CD4-positive, alpha-beta T cell treated with Interleukin-17A for 4 hours (primary cell): Measurements from ENCODE around the gene ANKRD13D.

Source experiments
- DNase-seq: peaks from one replicate; pipeline ENCODE4 v3.0.0-alpha.2; 2020; ENCODE audit warnings: mixed read lengths

ANKRD13D gene

DNA sequence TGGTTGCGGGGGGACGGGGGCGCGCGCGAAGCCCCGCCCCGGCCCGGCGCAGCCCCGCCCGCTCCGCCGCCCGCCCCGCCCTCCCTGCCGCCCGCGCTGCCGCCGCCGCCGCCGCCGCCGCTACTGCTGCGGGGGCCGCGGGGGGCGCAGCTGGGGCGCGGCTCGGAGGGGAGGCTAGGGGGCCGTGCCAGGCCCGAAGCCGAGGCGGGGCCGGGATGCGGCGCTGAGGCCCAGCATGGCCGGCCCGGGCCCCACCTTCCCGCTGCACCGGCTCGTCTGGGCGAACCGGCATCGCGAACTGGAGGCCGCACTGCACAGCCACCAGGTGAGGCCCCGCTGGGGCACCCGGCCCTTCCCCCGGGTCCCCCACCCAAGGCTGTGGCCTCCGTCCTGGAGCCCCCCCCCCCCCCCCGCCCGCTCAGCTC lies at the start of gene ANKRD13D:
Gene ANKRD13D (plus strand): TSS at position 78 of the 425 bp plus-strand sequence. CDS start 158 bp downstream, at position 236.
- DNase-seq = no peak

- peak; percentile 96 for DNase-seq
Observed at GRCh38 chr11:67239783-67240575, 49.1 kb upstream of the ANKRD13D start.

- DNase-seq = peak; percentile 81
Observed at GRCh38 chr11:67240576-67241389, 48.3 kb upstream of the ANKRD13D start.

- no peak for DNase-seq
Observed at GRCh38 chr11:67242548-67242947, 46.6 kb upstream of the ANKRD13D start.

- DNase-seq = no peak
Observed at GRCh38 chr11:67243051-67243450, 46.1 kb upstream of the ANKRD13D start.

DNA sequence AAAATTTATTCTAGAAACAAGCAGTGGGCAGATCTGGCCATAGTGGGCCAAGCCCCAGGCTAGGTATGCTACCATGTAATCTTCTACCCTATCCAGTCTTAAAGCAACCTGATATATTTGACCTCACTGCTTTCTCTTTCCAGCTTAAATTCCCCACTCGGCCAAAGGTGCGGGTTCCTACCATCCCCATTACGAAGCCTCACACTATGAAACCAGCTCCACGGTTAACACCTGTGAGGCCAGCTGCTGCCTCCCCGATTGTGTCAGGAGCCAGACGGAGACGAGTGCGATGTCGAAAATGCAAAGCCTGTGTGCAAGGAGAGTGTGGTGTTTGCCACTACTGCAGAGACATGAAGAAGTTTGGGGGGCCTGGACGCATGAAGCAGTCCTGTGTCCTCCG lies 44.1 kb upstream of the ANKRD13D start:
- no peak for DNase-seq

DNA sequence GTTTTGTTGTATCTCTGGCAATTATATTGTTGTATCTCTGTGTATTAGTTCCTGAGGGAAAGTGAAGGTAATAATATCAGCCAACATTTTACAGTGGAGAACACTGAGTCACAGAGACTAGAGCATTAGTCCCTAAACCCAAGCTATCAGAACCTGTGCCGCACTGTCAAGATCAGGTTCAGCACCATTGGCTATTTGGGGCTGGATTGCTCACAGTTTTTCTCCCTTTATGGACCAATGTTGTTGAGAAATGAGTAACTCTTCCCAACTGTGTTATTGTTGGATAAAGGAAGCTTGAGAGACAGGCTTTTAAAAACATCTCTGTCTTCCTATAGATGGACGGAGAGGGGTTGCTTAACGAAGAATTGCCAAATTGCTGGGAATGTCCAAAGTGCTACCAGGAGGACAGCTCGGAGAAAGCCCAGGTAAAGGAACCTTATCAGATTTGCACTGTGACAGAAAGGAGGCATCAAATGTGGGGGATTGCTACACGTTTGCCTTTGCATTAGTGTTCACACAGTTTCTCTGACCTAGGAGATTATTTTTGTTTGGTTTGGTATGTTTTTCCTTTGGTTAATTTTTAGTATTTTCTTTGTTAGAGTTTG lies 41.1 kb upstream of the ANKRD13D start:
- no peak for DNase-seq

DNA sequence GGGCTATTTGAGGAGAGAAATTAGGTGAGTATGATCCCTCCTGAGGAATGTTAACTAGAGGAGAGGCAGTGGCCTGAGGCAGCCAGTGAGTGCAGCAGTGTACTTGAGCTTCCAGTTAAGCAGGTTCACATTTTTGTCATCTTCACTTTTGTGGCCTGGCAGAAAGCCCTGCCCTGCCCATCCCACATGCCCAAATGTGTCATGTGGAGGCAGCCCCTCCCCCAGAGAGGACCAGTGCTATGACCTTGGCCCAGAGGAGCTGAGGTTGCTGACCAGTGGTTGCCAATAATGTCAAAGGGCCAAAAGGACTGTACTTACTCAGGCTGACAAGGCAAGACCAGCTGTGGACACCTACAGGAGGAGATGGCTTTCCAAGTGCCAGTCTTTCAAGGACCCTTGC lies 40.5 kb upstream of the ANKRD13D start:
- DNase-seq = no peak

DNA sequence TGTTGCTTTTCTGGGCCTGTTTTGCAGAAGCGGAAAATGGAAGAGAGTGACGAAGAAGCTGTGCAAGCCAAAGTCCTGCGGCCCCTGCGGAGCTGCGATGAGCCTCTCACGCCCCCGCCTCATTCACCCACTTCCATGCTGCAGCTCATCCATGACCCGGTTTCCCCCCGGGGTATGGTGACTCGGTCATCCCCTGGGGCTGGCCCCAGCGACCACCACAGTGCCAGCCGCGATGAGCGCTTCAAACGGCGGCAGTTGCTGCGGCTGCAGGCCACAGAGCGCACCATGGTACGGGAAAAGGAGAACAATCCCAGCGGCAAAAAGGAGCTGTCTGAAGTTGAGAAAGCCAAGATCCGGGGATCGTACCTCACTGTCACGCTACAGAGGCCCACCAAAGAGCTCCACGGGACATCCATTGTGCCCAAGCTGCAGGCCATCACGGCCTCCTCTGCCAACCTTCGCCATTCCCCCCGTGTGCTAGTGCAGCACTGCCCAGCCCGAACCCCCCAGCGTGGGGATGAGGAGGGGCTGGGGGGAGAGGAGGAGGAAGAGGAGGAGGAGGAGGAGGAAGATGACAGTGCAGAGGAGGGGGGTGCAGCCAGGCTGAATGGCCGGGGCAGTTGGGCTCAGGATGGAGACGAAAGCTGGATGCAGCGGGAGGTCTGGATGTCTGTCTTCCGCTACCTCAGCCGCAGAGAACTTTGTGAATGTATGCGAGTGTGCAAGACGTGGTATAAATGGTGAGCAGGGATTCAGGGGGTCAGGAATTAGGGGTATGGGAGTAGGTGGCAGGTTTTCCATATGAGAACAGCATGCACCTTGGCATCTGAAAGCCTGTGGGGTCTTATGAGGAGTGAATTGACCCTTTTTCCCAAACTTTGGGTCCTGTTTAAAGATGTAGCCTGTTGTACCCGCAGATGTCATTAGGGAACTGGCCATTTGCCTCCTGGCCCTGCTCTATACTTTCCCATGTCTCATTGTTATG lies 38.8 kb upstream of the ANKRD13D start:
- DNase-seq = no peak

GRCh38 chr11:67251841-67252240 lies 37.3 kb upstream of the ANKRD13D start:
- DNase-seq = no peak

GRCh38 chr11:67252831-67253239 lies 36.3 kb upstream of the ANKRD13D start:
- peak; percentile 31 for DNase-seq

DNA sequence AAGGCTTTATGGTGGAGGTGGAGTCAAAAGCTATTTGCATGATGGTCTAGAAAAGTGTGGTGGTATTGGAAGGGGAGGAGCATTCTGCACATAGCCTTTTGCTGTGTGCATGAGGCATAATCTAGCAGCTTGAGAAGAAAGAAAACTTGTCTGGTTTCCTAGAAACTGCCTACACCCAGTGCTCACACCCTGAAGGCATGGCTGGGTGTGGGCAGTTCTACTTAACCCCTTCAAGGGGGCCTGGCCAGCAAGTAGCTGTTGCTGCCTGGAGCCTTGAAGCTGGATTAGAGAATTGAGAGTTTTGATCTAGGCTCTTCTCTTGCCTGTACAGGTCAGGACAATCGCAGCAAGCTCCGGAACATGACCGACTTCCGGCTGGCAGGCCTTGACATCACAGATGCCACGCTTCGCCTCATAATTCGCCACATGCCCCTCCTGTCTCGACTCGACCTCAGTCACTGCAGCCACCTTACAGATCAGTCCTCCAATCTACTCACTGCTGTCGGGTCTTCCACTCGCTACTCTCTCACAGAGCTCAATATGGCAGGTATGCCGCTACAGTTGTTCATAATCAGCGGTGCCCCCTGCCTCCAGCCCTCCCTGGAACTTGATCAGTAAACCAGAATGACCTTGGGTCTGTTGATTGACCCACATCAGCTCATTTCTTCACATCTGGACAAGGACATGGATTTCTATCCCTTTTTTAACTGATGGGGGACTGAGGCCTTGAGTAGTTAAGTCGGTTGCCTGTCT lies 35.1 kb upstream of the ANKRD13D start:
- no peak for DNase-seq

- DNase-seq = no peak
Observed at GRCh38 chr11:67254798-67255197, 34.3 kb upstream of the ANKRD13D start.

DNA sequence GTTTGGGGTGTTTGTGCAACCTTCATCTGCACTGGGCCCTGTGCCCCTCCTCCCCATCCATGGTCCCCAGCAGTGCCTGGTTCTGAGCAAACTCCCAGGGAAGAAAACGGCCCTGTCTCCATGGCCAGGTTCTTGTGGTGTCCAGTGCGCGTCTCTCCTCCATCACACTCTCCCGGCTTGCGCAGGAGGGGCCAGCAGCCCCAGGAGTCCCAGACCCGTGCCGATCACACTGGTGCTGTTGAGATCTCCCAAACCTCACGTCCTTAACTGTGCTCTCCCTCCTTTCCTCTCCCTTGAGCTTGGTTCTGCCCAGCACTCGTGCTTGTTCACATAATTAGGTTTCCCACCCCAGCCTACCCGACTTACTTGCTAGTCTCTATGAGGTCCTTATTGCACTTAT lies 33.8 kb upstream of the ANKRD13D start:
- DNase-seq = no peak

DNA sequence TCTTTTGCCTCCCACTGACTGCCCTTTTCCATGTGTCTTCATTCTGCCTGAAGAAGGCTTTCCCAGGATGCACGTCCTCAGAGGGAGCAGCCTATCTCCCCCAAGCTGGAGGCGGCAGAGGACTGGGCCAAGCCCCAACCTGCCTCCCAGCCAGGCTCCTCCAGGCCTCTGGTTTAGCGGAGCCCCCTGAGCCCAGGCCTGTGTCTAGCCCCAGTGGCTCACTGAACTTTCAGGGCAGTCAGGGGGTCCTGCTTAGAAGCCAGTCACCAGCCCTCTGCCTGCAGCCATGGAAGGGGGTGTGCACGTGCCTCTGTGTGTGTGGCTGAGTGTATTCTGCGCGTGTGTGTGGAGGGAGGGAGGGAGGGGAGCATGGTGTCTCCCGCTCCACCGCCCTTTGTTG lies 33.2 kb upstream of the ANKRD13D start:
- DNase-seq = no peak

- no peak for DNase-seq
Observed at GRCh38 chr11:67256477-67257135, 32.5 kb upstream of the ANKRD13D start.

DNA sequence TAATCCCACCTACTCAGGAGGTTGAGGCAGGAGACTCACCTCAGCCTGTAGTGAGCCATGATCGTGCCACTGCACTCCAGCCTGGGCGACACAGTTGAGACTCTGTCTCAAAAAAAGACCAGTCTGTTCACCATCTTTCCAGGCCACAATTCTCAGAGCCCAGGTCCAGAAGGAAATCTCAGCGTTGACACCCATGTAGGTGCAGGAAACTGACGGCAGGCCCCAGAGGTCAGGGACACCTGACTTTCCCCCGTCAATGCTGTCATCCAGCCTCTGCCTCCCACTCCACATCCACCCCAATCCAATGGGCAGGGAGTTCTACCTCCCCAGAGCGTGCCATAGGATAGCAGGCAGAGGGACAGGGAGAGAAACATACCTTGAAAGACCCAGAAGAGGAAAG lies 28.7 kb upstream of the ANKRD13D start:
- DNase-seq = no peak

- DNase-seq = peak; percentile 59
Observed at GRCh38 chr11:67260885-67261639, 28.0 kb upstream of the ANKRD13D start.

- DNase-seq = no peak
Observed at GRCh38 chr11:67261640-67261945, 27.5 kb upstream of the ANKRD13D start.

DNA sequence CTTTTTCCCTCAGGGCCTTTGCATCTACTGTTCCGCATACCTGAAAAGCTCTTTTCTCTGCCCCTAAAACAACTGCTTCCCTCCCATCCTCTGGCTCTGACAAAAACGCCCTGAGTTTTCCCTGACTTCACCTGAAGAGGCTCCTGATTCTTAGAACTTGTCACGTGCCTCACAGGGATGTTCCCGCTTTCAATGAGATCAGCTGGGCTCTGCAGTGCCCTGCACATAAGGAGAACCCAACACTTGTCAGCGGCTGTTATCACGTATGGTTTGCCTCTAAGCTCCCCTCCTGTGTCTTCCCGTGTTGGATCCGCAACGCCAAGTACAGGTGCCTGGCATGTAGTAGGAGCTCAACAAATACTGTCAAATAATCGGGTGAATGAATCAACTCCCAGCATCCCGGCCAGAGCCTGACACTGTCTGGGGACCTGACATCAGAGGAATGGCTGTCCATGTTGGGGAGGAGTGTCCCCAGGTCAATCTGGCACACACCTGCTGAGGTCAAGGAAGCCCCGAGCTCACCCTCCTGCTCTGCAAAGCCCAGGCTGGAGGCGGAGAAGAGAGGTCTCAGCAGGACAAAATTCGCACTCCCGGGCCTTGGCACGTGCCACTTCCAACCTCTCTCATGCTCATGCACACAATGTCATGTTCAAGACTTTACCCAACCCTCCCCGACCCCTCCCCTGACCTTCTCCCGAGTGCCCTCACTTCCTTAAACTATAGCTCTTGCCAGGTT lies 27.0 kb upstream of the ANKRD13D start:
- DNase-seq = no peak
